Activated CD8-positive, alpha-beta memory T cell treated with anti-CD3 and anti-CD28 coated beads, Interleukin-2, amount 50 U/mL, for 48 hours (primary cell): ENCODE data around the gene HLA-DRB1.
A peak's percentile ranks its signal among the peaks of the same experiment; 100 is the strongest.
"Not testable (repeated sequence)": the region's sequence is repeated elsewhere in the genome, so short reads cannot be mapped to it uniquely, and the experiment has no call there.

Source experiments
- DNase-seq: peaks from one replicate; pipeline ENCODE4 v3.0.0-alpha.2; 2020

HLA-DRB1 gene

DNA sequence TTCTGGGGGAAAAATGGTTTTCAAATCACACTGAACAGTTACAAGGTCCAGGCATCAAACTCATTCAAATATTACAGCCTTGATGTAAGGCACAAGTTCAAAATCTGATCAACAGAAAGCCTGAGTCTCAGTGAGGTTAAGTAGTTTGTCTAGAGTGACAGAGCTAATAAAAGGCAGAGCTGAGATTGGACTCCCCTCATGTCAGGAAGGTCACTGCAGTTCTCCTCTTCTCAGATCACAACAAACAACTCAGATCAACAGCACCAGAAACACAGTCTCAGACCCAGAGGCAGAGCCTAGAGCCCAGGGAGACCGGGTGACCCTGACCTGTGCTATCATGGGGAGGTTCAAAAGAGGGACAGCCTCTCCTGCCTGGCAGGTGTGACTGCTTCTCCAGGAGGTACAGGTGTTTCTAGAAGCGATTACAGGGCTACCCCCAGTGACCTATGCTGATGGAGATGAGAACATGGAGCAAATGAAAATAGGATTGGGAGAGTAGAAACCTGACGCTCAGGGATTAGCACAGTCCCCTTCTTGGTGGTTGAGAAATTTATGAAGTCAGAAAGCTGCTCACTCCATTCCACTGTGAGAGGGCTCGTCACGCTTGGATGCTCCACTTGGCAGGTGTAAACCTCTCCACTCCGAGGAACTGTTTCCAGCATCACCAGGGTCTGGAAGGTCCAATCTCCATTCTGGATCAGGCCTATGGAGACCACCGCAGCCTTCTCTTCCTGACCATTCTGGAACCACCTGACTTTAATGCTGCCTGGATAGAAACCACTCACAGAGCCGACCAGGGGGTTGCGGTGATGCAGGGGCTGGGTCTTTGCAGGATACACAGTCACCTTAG is 35.3 kb downstream of the HLA-DRB1 start:
- DNase-seq, result no peak

GRCh38 chr6:32553037-32553742 is 36.5 kb downstream of the HLA-DRB1 start:
- DNase-seq, result no peak

- no peak for DNase-seq
Measured at GRCh38 chr6:32551410-32551809, 38.2 kb downstream of the HLA-DRB1 start.

- DNase-seq, result no peak
Measured at GRCh38 chr6:32539839-32540238, 49.8 kb downstream of the HLA-DRB1 start.

GRCh38 chr6:32530431-32530793 is 59.2 kb downstream of the HLA-DRB1 start:
- not testable (repeated sequence) for DNase-seq

- DNase-seq, result peak; percentile 52
Measured at GRCh38 chr6:32529697-32530430, 59.8 kb downstream of the HLA-DRB1 start, which contains the start of gene HLA-DRB5. Gene HLA-DRB5, minus strand, starts transcription at chr6:32530287. Its CDS starts 63 bp downstream, at chr6:32530224.
